Uterus (tissue), 4 donors: Measurements from ENCODE around the gene KANSL1. TPM values are rescaled to one million over a fixed set of nuclear protein-coding genes. Genes with fewer than 3 reads are reported as not detected.

ENCODE experiments used
- DNase-seq, 2 donors: peaks; one replicate each; pipeline ENCODE4 v3.0.0-alpha.2; 2019 to 2020
- H3K27ac ChIP-seq, 2 donors: fragments of 200-600 bp; sonication (generic); 1 replicate in 1 of 2; 2 replicates in 1 of 2; pipeline ENCODE4 v1.5.1; 2016 to 2018
- H3K27me3 ChIP-seq, 2 donors: fragments of 200-600 bp; sonication (generic); one replicate each; pipeline ENCODE4 v1.5.1; 2018 to 2019; ENCODE audit warnings: control low read depth in 1 of 2
- H3K36me3 ChIP-seq, 2 donors: fragments of 200-600 bp; sonication (generic); one replicate each; pipeline ENCODE4 v1.5.1; 2019; ENCODE audit warnings: control low read depth in 1 of 2
- H3K4me1 ChIP-seq, 2 donors: fragments of 200-600 bp; sonication (generic); one replicate each; pipeline ENCODE4 v1.5.1; 2018 to 2019; ENCODE audit warnings: control low read depth in 1 of 2
- H3K4me3 ChIP-seq, 2 donors: fragments of 200-600 bp; sonication (generic); 1 replicate in 1 of 2; 2 replicates in 1 of 2; pipeline ENCODE4 v1.5.1; 2018 to 2019; ENCODE audit warnings: mild to moderate bottlenecking in 1 of 2
- H3K9me3 ChIP-seq, 2 donors: fragments of 200-600 bp; sonication (generic); one replicate each; pipeline ENCODE4 v1.5.1; 2019; ENCODE audit warnings: control low read depth in 1 of 2
- CTCF ChIP-seq, 4 experiments: fragments of 200-600 bp in 2 of 4; fragments of 450-650 bp in 2 of 4; sonication (generic) in 2 of 4; IDR thresholded peaks; one replicate each; pipeline ENCODE4 v1.5.1; 2016 to 2019; ENCODE audit warnings: antibody characterized with exemption in 4 of 4, mild to moderate bottlenecking in 2 of 4, moderate library complexity in 1 of 4
- POLR2A ChIP-seq, 2 donors: fragments of 450-650 bp; IDR thresholded peaks; one replicate each; pipeline ENCODE4 v1.6.1; 2016; ENCODE audit warnings: antibody characterized with exemption in 2 of 2, mild to moderate bottlenecking in 1 of 2, moderate library complexity in 1 of 2
- intact Hi-C: fragments of 100-400 bp; cut with DNase I; formaldehyde crosslinking; loops from one replicate; pipeline ENCODE4 v1.15.1; 2023; ENCODE audit warnings: low total_unique reads
- total RNA-seq, 4 donors: library from RNA; depleted of rRNA in 3 of 4; stranded (reverse); fragments of >200 nt in 3 of 4; gene quantifications; one replicate each; pipeline versions ENCODE4 v1.1.0 to v1.2.4, GENCODE V29; 2014 to 2023
- donor health status: DM: yes; HTN: yes; CAD: no.

Gene KANSL1
- total RNA-seq, 4 donors from 2014 or later = 55.8 to 192 (median 146) TPM

GRCh38 chr17:46178550-46179214 lies 14.5 kb downstream of the KANSL1 start:
- Histone ChIP-seq H3K4me1 (peaks cover 5 to 15% of the 10 kb centered on the region in 2 donors), H3K4me3 (no peak overlapping the region), H3K9me3 (no peaks in the 10 kb centered on the region), H3K27ac (no peak overlapping the region), H3K36me3 (no peaks in the 10 kb centered on the region), H3K27me3 (no peaks in the 10 kb centered on the region)
- intact Hi-C loops = no loop called here
- DNase-seq = no peak
- TF ChIP-seq CTCF (IDR thresholded peaks at IDR 0.05) (no peak), POLR2A (IDR thresholded peaks at IDR 0.05) (no peak)

GRCh38 chr17:46176975-46177374 lies 16.3 kb downstream of the KANSL1 start:
- TF ChIP-seq CTCF (IDR thresholded peaks at IDR 0.05) = no peak
- no peak for TF ChIP-seq POLR2A (IDR thresholded peaks at IDR 0.05)
- no peaks in the 10 kb centered on the region for H3K27me3 ChIP-seq
- no peak overlapping the region for H3K4me3 ChIP-seq
- H3K4me1 ChIP-seq = peaks cover 5 to 15% of the 10 kb centered on the region in 2 donors
- no peak overlapping the region for H3K27ac ChIP-seq
- no peaks in the 10 kb centered on the region for H3K36me3 ChIP-seq
- H3K9me3 ChIP-seq = no peaks in the 10 kb centered on the region
- intact Hi-C loops = no loop called here
- no peak for DNase-seq

DNA sequence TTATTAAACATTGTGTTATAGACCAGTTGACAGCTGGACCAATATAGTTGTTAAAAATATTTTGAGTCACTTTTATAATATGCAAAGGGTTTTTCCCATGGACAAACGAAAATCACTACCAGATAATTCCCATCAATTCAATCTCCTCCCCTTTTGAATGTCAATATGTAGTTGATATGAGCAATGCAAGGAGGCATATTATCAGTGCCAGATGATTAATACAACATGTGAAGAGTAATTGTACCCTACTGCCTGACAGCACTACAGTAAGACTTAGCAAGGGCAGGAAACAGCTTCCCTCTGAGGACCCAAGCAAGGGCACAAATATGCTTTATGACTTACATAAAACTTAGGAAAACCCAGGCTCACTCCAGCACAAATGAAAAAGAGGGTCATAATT lies 17.3 kb downstream of the KANSL1 start:
- H3K4me3 ChIP-seq = no peak overlapping the region
- no peaks in the 10 kb centered on the region for H3K9me3 ChIP-seq
- TF ChIP-seq POLR2A (IDR thresholded peaks at IDR 0.05) = no peak
- TF ChIP-seq CTCF (IDR thresholded peaks at IDR 0.05) = no peak
- no peak for DNase-seq
- H3K27ac ChIP-seq = no peak overlapping the region
- H3K27me3 ChIP-seq = no peaks in the 10 kb centered on the region
- H3K4me1 ChIP-seq = peaks cover 5 to 15% of the 10 kb centered on the region in 2 donors
- intact Hi-C loops = no loop called here
- H3K36me3 ChIP-seq = no peaks in the 10 kb centered on the region

DNA sequence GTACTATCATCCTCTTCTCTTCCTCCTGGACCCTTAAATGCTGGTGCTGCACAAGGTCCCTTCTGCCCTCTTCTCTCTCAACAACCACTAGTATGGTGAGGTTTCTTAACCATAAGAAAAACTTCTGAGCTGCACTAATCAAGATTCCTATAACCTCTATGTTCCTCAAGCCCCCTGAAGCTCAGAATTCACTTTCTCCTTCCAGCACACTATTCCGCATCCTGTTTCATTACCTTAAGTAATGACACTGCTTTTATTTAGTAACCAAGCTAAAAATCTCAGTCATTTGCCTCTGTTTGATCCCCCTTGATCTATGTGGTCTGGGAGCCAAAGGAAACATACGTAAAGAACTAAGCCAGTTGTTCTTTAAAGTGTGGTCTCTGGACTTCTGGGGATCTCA lies 20.1 kb downstream of the KANSL1 start:
- Histone ChIP-seq H3K27me3 (no peaks in the 10 kb centered on the region), H3K9me3 (no peaks in the 10 kb centered on the region), H3K4me3 (no peak overlapping the region), H3K36me3 (no peaks in the 10 kb centered on the region), H3K27ac (no peak overlapping the region), H3K4me1 (peaks cover 0 to 5% of the 10 kb centered on the region in 2 donors)
- intact Hi-C loops = no loop called here
- DNase-seq = no peak
- TF ChIP-seq POLR2A (IDR thresholded peaks at IDR 0.05) (no peak), CTCF (IDR thresholded peaks at IDR 0.05) (no peak)

GRCh38 chr17:46171939-46172338 lies 21.3 kb downstream of the KANSL1 start:
- no peak for DNase-seq
- Histone ChIP-seq H3K4me1 (peaks cover 0 to 4% of the 10 kb centered on the region in 2 donors), H3K36me3 (no peaks in the 10 kb centered on the region), H3K4me3 (no peak overlapping the region), H3K27me3 (no peaks in the 10 kb centered on the region), H3K9me3 (no peaks in the 10 kb centered on the region), H3K27ac (no peak overlapping the region)
- TF ChIP-seq CTCF (IDR thresholded peaks at IDR 0.05) (no peak), POLR2A (IDR thresholded peaks at IDR 0.05) (no peak)
- intact Hi-C loops = no loop called here
